K562 (cell line): Measurements from ENCODE around the gene SLC45A3. TPM values are rescaled to one million over a fixed set of nuclear protein-coding genes. Genes with fewer than 3 reads are reported as not detected.

Source experiments
- ATAC-seq: fragments of 200-7000 bp; cut with Tn5 transposase; 3 replicates; pipeline ENCODE4 v1.9.1; 2020; ENCODE audit warnings: moderate library complexity
- BruUV-seq: library from RNA; stranded (reverse); fragments of 400-500 nt; replicated peaks from 2 replicates; lab custom pipeline; 2021; lab: Mats Ljungman, UMichigan
- CTCF ChIA-PET: fragments of 300-600 bp; formaldehyde crosslinking; extraction: SDS; loops from one replicate; lab custom pipeline; 2021; ENCODE audit warnings: low intra/inter-chr PET ratio; lab: Yijun Ruan, JAX
- POLR2A ChIA-PET: fragments of 300-600, 350-650 bp; sonication (Branson Sonifier 250); formaldehyde crosslinking; extraction: SDS; loops from one replicate; lab custom pipeline; 2021; ENCODE audit warnings: antibody characterized with exemption, inconsistent platforms; lab: Yijun Ruan, JAX
- DNase-seq, 4 experiments: peaks; one replicate each; pipeline versions ENCODE4 v3.0.0 to v3.0.0-alpha.2; 2011 to 2018; ENCODE audit warnings: low spot score in 3 of 4, mixed read lengths in 3 of 4; ENCODE audit errors: extremely low read depth in 1 of 4
- FAIRE-seq: peaks from 2 replicates; lab custom pipeline; 2011; peaks lifted over from hg19 to GRCh38; lab: Jason Lieb, UNC
- H2AFZ ChIP-seq: 2 replicates; pipeline ENCODE4 v1.6.0; 2011; ENCODE audit warnings: low read depth, low read length, control low read depth, inconsistent platforms
- H3K27ac ChIP-seq: fragments of 200-600 bp; 3 replicates; pipeline ENCODE4 v1.8.0; 2011; ENCODE audit warnings: low read depth, mild to moderate bottlenecking, control low read depth, inconsistent platforms, low read length, moderate library complexity, mixed read lengths; ENCODE audit errors: extremely low read depth
- H3K27me3 ChIP-seq, 2 experiments: fragments of 300-600 bp in 1 of 2; 2 replicates in 1 of 2; 3 replicates in 1 of 2; pipeline versions ENCODE4 v1.6.0 to v1.8.0; 2011; ENCODE audit warnings: inconsistent platforms in 2 of 2, low read length in 2 of 2, mild to moderate bottlenecking in 1 of 2, mixed read lengths in 1 of 2, moderate library complexity in 1 of 2; ENCODE audit not compliant: control insufficient read depth in 2 of 2, insufficient read depth in 2 of 2
- H3K36me3 ChIP-seq: fragments of 300-600 bp; 3 replicates; pipeline ENCODE4 v1.8.0; 2011; ENCODE audit warnings: mild to moderate bottlenecking, low read length, inconsistent platforms; ENCODE audit not compliant: control insufficient read depth, insufficient read depth
- H3K4me1 ChIP-seq, 2 experiments: fragments of 200-600 bp in 1 of 2; replicated peaks in 1 of 2; 2 replicates in 1 of 2; 3 replicates in 1 of 2; pipeline versions ENCODE4 v1.5.1 to v1.8.0; 2011; ENCODE audit warnings: inconsistent platforms in 2 of 2, low read length in 2 of 2, mild to moderate bottlenecking in 1 of 2, mixed read lengths in 1 of 2, moderate library complexity in 1 of 2; ENCODE audit not compliant: control insufficient read depth in 2 of 2, insufficient read depth in 2 of 2
- H3K4me2 ChIP-seq: 2 replicates; pipeline ENCODE4 v1.6.1; 2011; ENCODE audit warnings: low read length, control low read depth, inconsistent platforms, mixed read lengths; ENCODE audit not compliant: insufficient read depth
- H3K4me3 ChIP-seq: fragments of 200-600 bp; sonication (generic), shearing (Covaris generic); 2 replicates; pipeline ENCODE4 v1.5.1; 2016; ENCODE audit warnings: control low read depth, inconsistent platforms
- H3K79me2 ChIP-seq: fragments of 200-600 bp; 3 replicates; pipeline ENCODE4 v1.8.0; 2011; ENCODE audit warnings: low read length, inconsistent platforms; ENCODE audit not compliant: control insufficient read depth, insufficient read depth
- H3K9ac ChIP-seq, 2 experiments: 2 replicates each; pipeline versions ENCODE4 v1.6.0 to v1.6.1; 2011; ENCODE audit warnings: low read depth in 2 of 2, low read length in 2 of 2, control low read depth in 1 of 2, inconsistent platforms in 1 of 2, mild to moderate bottlenecking in 1 of 2, mixed read lengths in 1 of 2; ENCODE audit not compliant: insufficient read depth in 1 of 2
- H3K9me1 ChIP-seq: one replicate; pipeline ENCODE4 v1.6.0; 2011; ENCODE audit warnings: inconsistent platforms, mild to moderate bottlenecking, low read length, moderate library complexity; ENCODE audit not compliant: control insufficient read depth, insufficient read depth
- H3K9me3 ChIP-seq: replicated peaks from 2 replicates; pipeline ENCODE4 v1.5.1; 2011; ENCODE audit warnings: low read depth, low read length, inconsistent platforms; ENCODE audit not compliant: control insufficient read depth, insufficient read depth
- H4K20me1 ChIP-seq: replicated peaks from 2 replicates; pipeline ENCODE4 v1.6.1; 2011; ENCODE audit warnings: low read length, inconsistent platforms, mixed read lengths; ENCODE audit not compliant: control insufficient read depth, insufficient read depth
- CEBPB ChIP-seq: fragments of 450-650 bp; IDR thresholded peaks from 2 replicates; pipeline ENCODE4 v1.6.1; 2016; ENCODE audit warnings: missing genetic modification characterization, missing compliant biosample characterization
- DNMT1 ChIP-seq: fragments of 450-650 bp; IDR thresholded peaks from 2 replicates; pipeline ENCODE4 v1.6.1; 2016; ENCODE audit warnings: antibody characterized with exemption, mild to moderate bottlenecking
- KDM1A ChIP-seq, 2 experiments: fragments of 450-650 bp; IDR thresholded peaks; 2 replicates each; pipeline ENCODE4 v1.6.1; 2016; ENCODE audit warnings: mild to moderate bottlenecking in 2 of 2
- MTF1 ChIP-seq: fragments of 250-450 bp; sonication (Bioruptor Pico); IDR thresholded peaks from 2 replicates; pipeline ENCODE4 v1.9.0; 2021; ENCODE audit warnings: moderate library complexity, mild to moderate bottlenecking, inconsistent platforms, borderline replicate concordance
- NFIC ChIP-seq: fragments of 450-650 bp; IDR thresholded peaks from 2 replicates; pipeline ENCODE4 v1.6.1; 2017; ENCODE audit warnings: mild to moderate bottlenecking, inconsistent platforms
- PBX2 ChIP-seq, 2 experiments: IDR thresholded peaks in 1 of 2; conservative IDR thresholded peaks in 1 of 2; 2 replicates each; pipeline ENCODE4 v1.6.1; 2016; ENCODE audit warnings: low read depth in 2 of 2, mild to moderate bottlenecking in 1 of 2, missing compliant biosample characterization in 1 of 2, missing genetic modification characterization in 1 of 2, moderate library complexity in 1 of 2
- POLR2AphosphoS2 ChIP-seq: IDR thresholded peaks from 2 replicates; pipeline ENCODE4 v1.6.1; 2012; ENCODE audit warnings: low read length, improper control_type of control experiment
- POLR3A ChIP-seq: IDR thresholded peaks from 2 replicates; pipeline ENCODE4 v1.6.1; 2011; ENCODE audit warnings: borderline replicate concordance, mild to moderate bottlenecking, moderate library complexity; ENCODE audit not compliant: insufficient read length, insufficient read depth; ENCODE audit errors: extremely low read depth
- RBM17 ChIP-seq: fragments of 200-400 bp; formaldehyde crosslinking; IDR thresholded peaks from 2 replicates; pipeline ENCODE4 v1.6.1; 2017; ENCODE audit warnings: low read depth, mild to moderate bottlenecking, low read length, borderline replicate concordance
- RBM22 ChIP-seq: fragments of 200-400 bp; formaldehyde crosslinking; IDR thresholded peaks from 2 replicates; pipeline ENCODE4 v1.6.1; 2018; ENCODE audit warnings: low read length, low read depth; ENCODE audit not compliant: poor library complexity, severe bottlenecking
- RBM34 ChIP-seq: fragments of 200-400 bp; formaldehyde crosslinking; IDR thresholded peaks from 2 replicates; pipeline ENCODE4 v1.6.1; 2018; ENCODE audit warnings: low read length, borderline replicate concordance; ENCODE audit not compliant: insufficient read depth
- RFX1 ChIP-seq: fragments of 450-650 bp; IDR thresholded peaks from 2 replicates; pipeline ENCODE4 v1.6.1; 2016; ENCODE audit warnings: mild to moderate bottlenecking, moderate library complexity
- SAFB ChIP-seq: fragments of 200-400 bp; formaldehyde crosslinking; IDR thresholded peaks from 2 replicates; pipeline ENCODE4 v1.6.1; 2017; ENCODE audit warnings: low read depth, low read length, borderline replicate concordance
- TOE1 ChIP-seq, 2 experiments: fragments of 450-650 bp in 1 of 2; sonication (generic) in 1 of 2; formaldehyde crosslinking in 1 of 2; IDR thresholded peaks; 2 replicates each; pipeline versions ENCODE4 v1.7.1 to v1.8.0; 2016 to 2022; ENCODE audit warnings: borderline replicate concordance in 2 of 2, mild to moderate bottlenecking in 2 of 2, antibody characterized with exemption in 1 of 2, inconsistent platforms in 1 of 2, low read depth in 1 of 2, missing genetic modification reagents in 1 of 2, moderate library complexity in 1 of 2
- XRCC3 ChIP-seq: fragments of 450-650 bp; IDR thresholded peaks from 2 replicates; pipeline ENCODE4 v1.6.1; 2017; ENCODE audit warnings: mild to moderate bottlenecking, moderate library complexity
- ZNF507 ChIP-seq: conservative IDR thresholded peaks from 2 replicates; pipeline ENCODE4 v1.6.1; 2017; ENCODE audit warnings: missing genetic modification characterization, missing compliant biosample characterization
- WGBS: fragments of 100-300 bp; shearing (Covaris generic); methylation state at CpG from one replicate; pipeline ENCODE4 v1.1.6; 2016; ENCODE audit warnings: low coverage, mixed read lengths; ENCODE audit not compliant: insufficient coverage; ENCODE audit errors: missing lambda C conversion rate; 5-methylcytosine and 5-hydroxymethylcytosine counted together
- in situ Hi-C: fragments of 300-500 bp; cut with MboI; formaldehyde crosslinking; loops from 4 replicates; pipeline ENCODE4 v1.15.0; 2018; ENCODE audit warnings: inconsistent platforms, mixed read lengths
- intact Hi-C: fragments of 100-400 bp; cut with micrococcal nuclease; formaldehyde crosslinking; loops from 2 replicates; pipeline ENCODE4 v1.14.2; 2022
- polyA plus RNA-seq, 8 experiments: library from polyadenylated mRNA; depleted of rRNA in 4 of 8; stranded (reverse) in 5 of 8; unstranded in 3 of 8; fragments of >200 nt; fragmentation: Nextera tagmentation in 2 of 8; fragmentation: Illumina TruSeq in 1 of 8; extraction: Ambion mirVana in 2 of 8; extraction: Trizol in 1 of 8; gene quantifications; 2 replicates each; pipeline versions ENCODE4 v1.2.1 to v1.2.3, GENCODE V29; 2011 to 2014; ENCODE audit warnings: inconsistent platforms in 1 of 8, missing spikeins in 1 of 8
- total RNA-seq, 7 experiments: library from RNA; depleted of rRNA in 6 of 7; stranded (reverse); fragments of >200 nt in 6 of 7; fragmentation: Illumina TruSeq in 2 of 7; extraction: Trizol in 2 of 7; gene quantifications; 2 replicates each; pipeline versions ENCODE4 v1.2.1 to v1.2.3, GENCODE V29; 2011 to 2021; ENCODE audit warnings: low replicate concordance in 1 of 7
- TF ChIP-seq, protein P1 (sequence below): sonication (generic); formaldehyde crosslinking; IDR thresholded peaks from 2 replicates; pipeline ENCODE4 v1.8.1; 2022; ENCODE audit warnings: missing genetic modification reagents

Gene SLC45A3
- total and polyA plus RNA-seq, 9 of the 15 experiments (the other 6 are each of a cell fraction or from before 2014, with no cell fraction given), result 0.06 to 3.3 (median 1.3) TPM

GRCh38 chr1:205714190-205714905 is 34.0 kb upstream of the SLC45A3 start:
- no peak for ATAC-seq
- Histone ChIP-seq H3K4me2 (no peak overlapping the region), H3K36me3 (peaks cover 68% of the 10 kb centered on the region), H3K79me2 (no peaks in the 10 kb centered on the region), H3K4me3 (no peak overlapping the region), H3K27ac (no peak overlapping the region), H3K9me1 (no peaks in the 10 kb centered on the region), H3K4me1 (peaks cover 0 to 4% of the 10 kb centered on the region in 2 experiments; a peak in 2 of 5 replicates), H2AFZ (no peak overlapping the region), H4K20me1 (no peaks in the 10 kb centered on the region; the same call in 1 of the 2 replicates), H3K9ac (no peak overlapping the region), H3K9me3 (no peaks in the 10 kb centered on the region), H3K27me3 (no peaks in the 10 kb centered on the region)
- intact Hi-C loops, result no loop called here
- no TSS peak for BruUV-seq
- ChIA-PET CTCF (no interaction called here), POLR2A (interaction anchor here (0.6 to 7.5 kb wide), 11 partner anchors 10 to 185 kb away, joined by 3 to 46 read pairs (median 5); no protein-coding TSS in a partner anchor)
- WGBS, result 84% methylated on average over 5 of the region's 5 CpGs
- no peak for DNase-seq
- no peak for FAIRE-seq
- in situ Hi-C loops, result loop anchor here (5.0 kb wide), 1 partner anchor 122 kb away; no protein-coding TSS in a partner anchor
- TF ChIP-seq XRCC3, result no peak
- peak; percentile 54; the same call in 1 of the 2 replicates for TF ChIP-seq POLR2AphosphoS2
- TF ChIP-seq SAFB, result no peak
- 0 out of 2 replicates have a peak, but pooled peaks have one; percentile 25 for TF ChIP-seq CEBPB
- no peak for TF ChIP-seq KDM1A (IDR thresholded peaks at IDR 0.05)
- no peak for TF ChIP-seq TOE1 (IDR thresholded peaks at IDR 0.05; ENCODE audit: borderline replicate concordance)
- no peak for TF ChIP-seq TOE1 (CRISPR knock-in tag; IDR thresholded peaks at IDR 0.05; ENCODE audit: borderline replicate concordance, low read depth)
- no peak for TF ChIP-seq RBM17
- TF ChIP-seq DNMT1, result no peak
- TF ChIP-seq, protein P1, sequence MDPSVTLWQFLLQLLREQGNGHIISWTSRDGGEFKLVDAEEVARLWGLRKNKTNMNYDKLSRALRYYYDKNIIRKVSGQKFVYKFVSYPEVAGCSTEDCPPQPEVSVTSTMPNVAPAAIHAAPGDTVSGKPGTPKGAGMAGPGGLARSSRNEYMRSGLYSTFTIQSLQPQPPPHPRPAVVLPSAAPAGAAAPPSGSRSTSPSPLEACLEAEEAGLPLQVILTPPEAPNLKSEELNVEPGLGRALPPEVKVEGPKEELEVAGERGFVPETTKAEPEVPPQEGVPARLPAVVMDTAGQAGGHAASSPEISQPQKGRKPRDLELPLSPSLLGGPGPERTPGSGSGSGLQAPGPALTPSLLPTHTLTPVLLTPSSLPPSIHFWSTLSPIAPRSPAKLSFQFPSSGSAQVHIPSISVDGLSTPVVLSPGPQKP (CRISPR knock-in tag), result no peak
- no peak for TF ChIP-seq PBX2 (CRISPR knock-in tag; IDR thresholded peaks at IDR 0.05; ENCODE audit: low read depth)
- TF ChIP-seq PBX2 (tag; conservative IDR thresholded peaks at IDR 0.05; ENCODE audit: low read depth), result no peak
- TF ChIP-seq NFIC, result no peak
- TF ChIP-seq RBM22, result peak; percentile 41
- no peak for TF ChIP-seq RBM34
- TF ChIP-seq ZNF507, result no peak
- TF ChIP-seq RFX1, result peak; percentile 53
- TF ChIP-seq POLR3A, result no peak
- no peak for TF ChIP-seq MTF1 (CRISPR knock-in tag)
